Right atrium auricular region (tissue), 2 donors: ENCODE data around the gene AREL1. TPM values are rescaled to one million over a fixed set of nuclear protein-coding genes. Genes with fewer than 3 reads are reported as not detected.
A peak's percentile ranks its signal among the peaks of the same experiment; 100 is the strongest.

Source experiments
- DNase-seq: peaks from one replicate; pipeline ENCODE4 v3.0.0-alpha.2; 2019; ENCODE audit warnings: low spot score
- H3K27ac ChIP-seq, 2 donors: fragments of 200-600 bp; sonication (generic); 1 replicate in 1 of 2; 2 replicates in 1 of 2; pipeline ENCODE4 v1.5.1; 2016 to 2019
- H3K27me3 ChIP-seq, 2 donors: fragments of 200-600 bp; sonication (generic); one replicate each; pipeline versions ENCODE4 v1.5.1 to v1.6.0; 2017 to 2019
- H3K36me3 ChIP-seq: fragments of 200-600 bp; sonication (generic); one replicate; pipeline ENCODE4 v1.5.1; 2016
- H3K4me1 ChIP-seq, 2 donors: fragments of 200-600 bp; sonication (generic); one replicate each; pipeline versions ENCODE4 v1.5.1 to v1.6.0; 2017 to 2019
- H3K4me3 ChIP-seq, 2 donors: fragments of 200-600 bp; sonication (generic); 1 replicate in 1 of 2; 2 replicates in 1 of 2; pipeline ENCODE4 v1.5.1; 2017 to 2019; ENCODE audit warnings: mild to moderate bottlenecking in 1 of 2, moderate library complexity in 1 of 2
- H3K9me3 ChIP-seq, 2 donors: fragments of 200-600 bp; sonication (generic); one replicate each; pipeline ENCODE4 v1.5.1; 2019
- CTCF ChIP-seq, 2 donors: fragments of 200-600 bp; sonication (generic); IDR thresholded peaks; one replicate each; pipeline ENCODE4 v1.5.1; 2019; ENCODE audit warnings: antibody characterized with exemption in 2 of 2
- total RNA-seq, 2 donors: library from RNA; depleted of rRNA; stranded (reverse); fragments of >200 nt; gene quantifications; one replicate each; pipeline ENCODE4 v1.1.0, GENCODE V29; 2016

Gene AREL1
- total RNA-seq, 2 donors from 2014 or later, result 15.6 to 16.3 TPM

GRCh38 chr14:74634964-74635363 is 77.9 kb downstream of the AREL1 start:
- Histone ChIP-seq H3K27ac (no peak overlapping the region), H3K4me1 (peaks cover 0 to 29% of the 10 kb centered on the region in 2 donors), H3K27me3 (no peaks in the 10 kb centered on the region), H3K4me3 (no peak overlapping the region), H3K9me3 (no peaks in the 10 kb centered on the region), H3K36me3 (no peaks in the 10 kb centered on the region)
- no peak for DNase-seq
- TF ChIP-seq CTCF (IDR thresholded peaks at IDR 0.05), result no peak

- H3K27ac ChIP-seq, result no peak overlapping the region
- no peak overlapping the region for H3K4me3 ChIP-seq
- no peaks in the 10 kb centered on the region for H3K27me3 ChIP-seq
- H3K36me3 ChIP-seq, result no peaks in the 10 kb centered on the region
- H3K9me3 ChIP-seq, result no peaks in the 10 kb centered on the region
- DNase-seq, result no peak
- TF ChIP-seq CTCF (IDR thresholded peaks at IDR 0.05), result no peak
- H3K4me1 ChIP-seq, result peaks cover 0 to 28% of the 10 kb centered on the region in 2 donors
Measured at GRCh38 chr14:74634481-74634880, 78.4 kb downstream of the AREL1 start.

- Histone ChIP-seq H3K4me3 (no peak overlapping the region), H3K36me3 (no peaks in the 10 kb centered on the region), H3K9me3 (no peaks in the 10 kb centered on the region), H3K27ac (peak overlapping the region; percentile 11 to 23), H3K4me1 (peaks cover 0 to 3% of the 10 kb centered on the region in 2 donors), H3K27me3 (no peaks in the 10 kb centered on the region)
- no peak for TF ChIP-seq CTCF (IDR thresholded peaks at IDR 0.05)
- no peak for DNase-seq
Measured at GRCh38 chr14:74630881-74631690, 81.8 kb downstream of the AREL1 start.

GRCh38 chr14:74628418-74628817 is 84.5 kb downstream of the AREL1 start:
- Histone ChIP-seq H3K4me3 (no peak overlapping the region), H3K27ac (no peak overlapping the region), H3K9me3 (no peaks in the 10 kb centered on the region), H3K36me3 (no peaks in the 10 kb centered on the region), H3K27me3 (no peaks in the 10 kb centered on the region), H3K4me1 (peaks cover 0 to 3% of the 10 kb centered on the region in 2 donors)
- TF ChIP-seq CTCF (IDR thresholded peaks at IDR 0.05), result no peak
- DNase-seq, result no peak

- no peak for DNase-seq
Measured at GRCh38 chr14:74627076-74627475, 85.8 kb downstream of the AREL1 start.

More at GRCh38 chr14:74627076-74627475, 85.8 kb downstream of the AREL1 start:
- Histone ChIP-seq H3K36me3 (no peaks in the 10 kb centered on the region), H3K27me3 (no peaks in the 10 kb centered on the region), H3K27ac (no peak overlapping the region), H3K4me3 (no peak overlapping the region), H3K9me3 (no peaks in the 10 kb centered on the region), H3K4me1 (peaks cover 0 to 3% of the 10 kb centered on the region in 2 donors)
- TF ChIP-seq CTCF (IDR thresholded peaks at IDR 0.05), result no peak
